NCI-H1048 (cell line): ENCODE measurements around the gene TAOK1.
"Not testable (repeated sequence)": the region's sequence is repeated elsewhere in the genome, so short reads cannot be mapped to it uniquely, and the experiment has no call there.

Experiments used
- DNase-seq: peaks from one replicate; lab custom pipeline; 2025; lab: John Stamatoyannopoulos, UW

TAOK1 gene

DNA sequence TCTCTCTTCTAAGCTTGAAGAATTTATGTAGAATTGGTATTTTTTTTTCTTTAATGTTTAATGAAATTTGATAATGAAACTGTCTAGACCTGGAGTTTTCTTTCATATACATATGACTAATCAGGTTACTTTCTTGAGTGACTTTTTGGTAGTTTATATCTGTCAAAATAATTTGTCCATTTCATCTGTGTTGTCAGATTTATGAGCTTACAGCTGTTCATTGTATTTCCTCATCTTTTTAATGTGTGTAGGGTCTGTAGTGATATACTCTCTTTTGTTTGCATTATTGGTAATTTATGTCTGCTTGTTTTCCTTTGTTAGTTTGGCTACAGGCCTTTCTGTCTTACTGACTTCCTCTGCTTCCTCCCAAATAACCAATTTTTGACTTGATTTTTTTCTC is 55.7 kb downstream of the TAOK1 start:
- no peak for DNase-seq

GRCh38 chr17:29449865-29450671 is 59.9 kb downstream of the TAOK1 start:
- DNase-seq, result no peak

DNA sequence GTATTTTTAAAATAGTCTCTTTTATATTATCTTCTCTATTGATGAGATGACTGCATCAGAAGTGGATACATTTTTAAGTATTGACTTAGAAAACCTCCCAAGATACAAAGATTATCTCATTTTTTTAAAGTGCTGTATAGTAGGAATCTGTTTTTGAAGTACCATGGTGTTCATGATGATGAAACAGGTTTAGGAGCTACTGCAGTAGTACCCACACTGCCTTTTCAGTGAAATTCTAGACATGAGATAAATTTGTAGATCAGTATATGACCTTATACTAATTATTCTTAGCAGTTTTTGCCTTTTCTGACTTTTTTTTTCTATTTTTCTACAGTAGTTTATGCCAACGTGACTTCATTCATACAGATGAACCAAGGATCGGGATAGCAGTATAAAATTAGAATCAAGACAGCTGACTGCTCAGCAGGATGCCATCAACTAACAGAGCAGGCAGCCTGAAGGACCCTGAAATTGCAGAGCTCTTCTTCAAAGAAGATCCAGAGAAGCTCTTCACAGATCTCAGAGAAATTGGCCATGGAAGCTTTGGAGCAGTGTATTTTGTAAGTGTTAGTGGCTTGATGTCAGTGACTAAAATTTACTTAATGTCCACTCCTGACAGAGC is 61.1 kb downstream of the TAOK1 start:
- no peak for DNase-seq

DNA sequence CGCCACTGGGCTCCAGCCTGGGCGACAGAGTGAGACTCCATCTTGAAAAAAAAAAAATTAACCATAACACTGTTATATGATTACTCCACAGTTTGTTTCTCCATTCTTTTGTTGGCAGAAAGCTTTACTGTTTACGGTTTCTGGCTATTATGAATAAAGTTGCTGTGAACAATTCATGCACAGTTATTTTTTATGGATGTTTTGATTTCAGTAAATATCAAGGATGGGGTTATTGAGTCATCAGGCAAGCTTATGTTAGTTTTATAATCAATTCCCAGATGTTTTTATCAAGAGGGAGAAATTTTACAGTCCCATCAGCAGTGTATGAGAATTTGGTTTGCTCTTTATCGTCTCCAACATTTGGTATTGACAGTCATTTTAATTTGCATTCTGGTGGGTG is 67.9 kb downstream of the TAOK1 start:
- DNase-seq, result no peak

DNA sequence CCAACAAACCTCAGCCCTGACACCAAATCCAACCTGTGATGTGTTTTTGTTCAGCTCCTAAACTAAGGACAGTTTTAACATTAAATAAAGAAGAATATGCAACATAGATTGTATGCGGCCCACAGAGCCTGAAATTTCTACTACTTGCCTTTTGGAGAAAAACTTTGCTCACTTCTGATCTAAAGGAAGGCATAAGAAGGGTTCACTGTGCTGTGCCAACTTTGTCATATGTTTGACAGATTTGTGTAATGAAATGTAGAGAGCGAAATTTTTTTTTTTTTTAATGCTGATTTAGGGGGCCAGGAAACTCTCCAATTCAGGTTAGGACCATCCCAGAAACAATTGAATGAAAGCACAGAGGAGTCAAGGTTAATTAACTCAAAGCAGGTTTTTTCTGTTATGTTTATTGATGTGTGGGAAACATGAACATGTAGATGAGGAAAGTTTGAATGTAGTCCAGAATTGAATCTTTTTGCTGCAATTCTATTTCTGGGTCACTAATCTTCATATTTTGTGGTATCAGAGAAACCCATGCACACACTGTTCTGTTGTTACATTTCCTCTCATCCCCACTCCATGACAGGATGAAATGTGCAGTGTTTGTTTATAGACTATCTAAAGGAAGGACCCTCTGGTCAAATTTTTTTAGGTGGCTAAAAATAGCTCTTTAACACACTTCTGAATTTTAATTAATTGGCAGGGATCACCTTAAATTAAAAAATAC is 71.5 kb downstream of the TAOK1 start:
- DNase-seq, result no peak

DNA sequence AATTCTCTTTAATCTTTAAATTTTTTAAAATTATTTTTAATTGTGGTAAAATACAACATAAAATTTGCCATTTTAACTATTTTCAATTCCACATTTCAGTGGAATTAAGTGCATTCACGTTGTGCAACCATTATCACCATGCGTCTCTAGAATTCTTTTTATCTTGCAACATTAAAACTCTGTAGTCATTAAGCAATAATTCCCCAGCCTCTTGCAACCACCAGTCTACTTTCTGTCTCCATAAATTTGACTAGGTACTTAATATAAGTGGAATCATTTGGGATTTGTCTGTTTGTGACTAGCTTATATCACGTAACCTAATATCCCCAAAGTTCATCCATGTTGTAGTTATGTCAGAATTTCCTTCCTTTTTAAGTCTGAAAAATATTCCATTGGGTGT is 79.1 kb downstream of the TAOK1 start:
- no peak for DNase-seq

DNA sequence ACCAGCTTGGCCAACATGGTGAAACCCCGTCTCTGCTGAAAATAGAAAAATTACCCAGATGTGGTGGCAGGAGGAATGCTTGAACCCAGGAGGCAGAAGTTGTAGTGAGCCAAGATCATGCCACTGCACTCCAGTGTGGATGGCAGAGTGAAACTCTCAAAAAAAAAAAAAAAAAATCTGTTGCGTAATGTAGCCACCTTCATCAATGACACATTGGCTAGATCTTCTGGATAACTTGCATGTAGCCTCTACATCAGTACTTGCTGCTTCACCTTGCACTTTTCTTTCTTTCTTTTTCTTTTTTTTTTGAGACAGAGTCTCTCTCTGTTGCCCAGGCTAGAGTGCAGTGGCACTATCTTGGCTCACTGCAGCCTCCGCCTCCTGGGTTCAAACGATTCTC is 83.3 kb downstream of the TAOK1 start:
- not testable (repeated sequence) for DNase-seq

- DNase-seq, result no peak
Observed at GRCh38 chr17:29474297-29474696, 84.1 kb downstream of the TAOK1 start.

DNA sequence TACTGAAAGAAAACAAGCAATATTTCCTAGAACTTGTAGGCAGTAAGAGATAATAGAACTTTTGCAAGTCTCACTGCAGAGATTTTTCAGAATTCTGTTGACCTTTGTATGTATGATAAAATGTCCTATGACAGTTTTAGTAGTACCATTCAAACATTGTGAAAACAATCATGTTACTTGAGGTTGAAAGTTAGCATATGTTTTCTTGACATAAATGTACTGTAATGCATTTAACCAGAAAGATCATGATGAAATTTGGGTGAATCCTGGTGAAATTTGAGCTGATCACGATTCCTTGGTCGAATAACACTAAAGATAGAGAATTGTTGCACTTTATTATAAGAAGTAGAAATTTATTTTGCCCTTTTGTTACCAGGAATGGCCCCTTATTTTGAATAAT is 85.7 kb downstream of the TAOK1 start:
- DNase-seq, result no peak

GRCh38 chr17:29480249-29480928 is 90.2 kb downstream of the TAOK1 start:
- DNase-seq, result not testable (repeated sequence)

DNA sequence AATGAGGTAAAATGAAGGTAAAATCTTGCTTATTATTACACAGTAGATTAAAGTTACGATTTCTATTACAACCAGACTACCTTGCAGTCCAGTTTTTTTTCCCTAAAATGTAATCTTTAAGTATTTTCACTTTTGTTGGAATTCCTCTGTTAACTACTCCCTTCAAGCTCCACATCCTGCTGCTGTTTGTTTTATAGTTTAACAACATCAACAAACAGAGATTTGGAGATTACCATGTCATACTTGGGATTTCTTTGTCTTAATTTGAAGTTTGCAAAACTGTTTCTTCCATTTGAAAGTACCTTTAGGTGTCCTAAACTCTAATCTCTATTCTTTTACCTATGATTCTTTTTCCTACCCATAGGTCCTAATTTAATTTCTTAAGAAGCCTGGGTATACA is 93.3 kb downstream of the TAOK1 start:
- DNase-seq, result no peak

- DNase-seq, result no peak
Observed at GRCh38 chr17:29495011-29495410, 104.8 kb downstream of the TAOK1 start.

GRCh38 chr17:29504711-29505110 is 114.5 kb downstream of the TAOK1 start:
- DNase-seq, result no peak

GRCh38 chr17:29505836-29506235 is 115.7 kb downstream of the TAOK1 start:
- no peak for DNase-seq

GRCh38 chr17:29510953-29511352 is 120.8 kb downstream of the TAOK1 start:
- no peak for DNase-seq

DNA sequence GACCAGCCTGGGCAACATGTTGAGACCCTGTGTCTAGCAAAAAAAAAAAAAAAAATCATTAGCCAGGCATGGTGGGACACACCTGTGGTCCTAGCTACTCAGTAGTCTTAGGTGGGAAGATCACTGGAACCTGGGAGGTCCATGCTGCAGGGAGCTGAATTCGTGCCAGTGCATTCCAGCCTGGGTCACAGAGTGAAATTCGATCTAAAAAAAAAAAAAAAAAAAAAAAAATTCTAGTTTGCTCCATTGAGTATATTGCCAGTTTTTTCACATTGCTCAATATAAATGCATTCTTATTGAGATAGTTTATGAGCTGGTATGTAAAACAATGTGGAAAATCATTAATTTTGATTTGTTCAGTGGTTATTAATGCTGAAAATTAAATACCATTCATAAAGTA is 124.6 kb downstream of the TAOK1 start:
- no peak for DNase-seq

GRCh38 chr17:29518359-29518758 is 128.2 kb downstream of the TAOK1 start:
- no peak for DNase-seq

GRCh38 chr17:29524692-29525091 is 134.5 kb downstream of the TAOK1 start:
- DNase-seq, result no peak

- no peak for DNase-seq
Observed at GRCh38 chr17:29526322-29526721, 136.2 kb downstream of the TAOK1 start.

GRCh38 chr17:29533976-29534375 is 143.8 kb downstream of the TAOK1 start:
- DNase-seq, result no peak

DNA sequence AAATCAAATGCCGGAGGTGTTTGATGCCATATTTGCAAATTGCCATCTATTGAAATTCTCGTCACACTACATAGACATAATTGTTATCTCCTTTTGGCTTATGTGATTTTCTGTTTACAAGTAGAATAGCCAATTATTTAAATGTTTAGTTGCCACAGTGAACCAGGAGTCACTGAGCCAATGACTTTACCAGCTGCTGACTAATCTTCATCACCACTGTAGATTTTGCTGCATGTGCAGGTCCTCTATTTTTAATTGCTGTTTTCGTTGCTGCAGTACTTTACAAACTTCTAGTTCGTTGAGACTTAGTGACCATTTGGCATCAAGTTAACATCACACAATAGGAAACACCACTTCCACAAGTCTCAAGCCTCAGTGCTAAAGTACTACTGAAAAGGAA is 153.9 kb downstream of the TAOK1 start:
- no peak for DNase-seq

DNA sequence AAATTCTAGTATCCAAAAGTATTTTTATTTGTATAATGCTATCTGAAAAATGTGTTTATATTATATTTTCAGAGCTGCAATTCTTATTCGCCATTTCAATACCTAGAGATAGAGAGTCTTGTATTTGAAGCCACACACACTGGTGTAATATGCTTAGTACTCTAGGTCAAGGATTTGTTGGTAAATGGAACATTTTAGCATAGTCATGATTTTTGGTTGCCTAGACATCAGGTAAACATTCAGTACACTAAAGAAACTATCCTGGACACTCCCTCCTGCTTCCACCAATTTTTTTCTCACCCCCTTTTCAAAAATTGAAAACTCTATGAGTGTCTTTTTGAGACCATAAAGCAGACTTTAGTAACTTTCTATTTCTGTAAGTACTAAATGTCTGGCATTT is 155.9 kb downstream of the TAOK1 start:
- DNase-seq, result no peak

- no peak for DNase-seq
Observed at GRCh38 chr17:29546830-29547229, 156.7 kb downstream of the TAOK1 start.
